ENCODE results near the gene SSB. TPM values are rescaled to one million over a fixed set of nuclear protein-coding genes. Genes with fewer than 3 reads are reported as not detected.
"Not testable (repeated sequence)": the region's sequence is repeated elsewhere in the genome, so short reads cannot be mapped to it uniquely, and the experiment has no call there.

SSB gene
- polyA plus RNA-seq, 1 donor from 2014 or later = 214 TPM

GRCh38 chr2:169818241-169818640, 19.6 kb downstream of the SSB start:
- TF ChIP-seq TAF1 (IDR thresholded peaks at IDR 0.05; ENCODE audit: low read depth) (no peak), POLR2AphosphoS5 (IDR thresholded peaks at IDR 0.05) (no peak), EZH2 (IDR thresholded peaks at IDR 0.05; ENCODE audit: borderline replicate concordance, insufficient read depth, low read length, poor library complexity, severe bottlenecking) (no peak), MXI1 (conservative IDR thresholded peaks at IDR 0.05; ENCODE audit: poor library complexity, severe bottlenecking) (no peak)
- peaks cover 11% of the 10 kb centered on the region for H3K79me2 ChIP-seq (replicated peaks; ENCODE audit: insufficient read depth, low read length)
- no peak overlapping the region for H3K4me2 ChIP-seq (ENCODE audit: low read length)
- H3K9me2 ChIP-seq (ENCODE audit: insufficient read depth, low read length) = no peaks in the 10 kb centered on the region
- no peak overlapping the region for H3K4me3 ChIP-seq (ENCODE audit: low read length)
- no peaks in the 10 kb centered on the region for H4K20me1 ChIP-seq (ENCODE audit: insufficient read depth)
- no peak overlapping the region for H3K27ac ChIP-seq (ENCODE audit: low read length)
- no peaks in the 10 kb centered on the region for H3K36me3 ChIP-seq (ENCODE audit: insufficient read depth, low read length)
- H3K9me3 ChIP-seq (ENCODE audit: low read length) = no peaks in the 10 kb centered on the region
- no peak overlapping the region for H2AFZ ChIP-seq (ENCODE audit: low read depth, low read length)
- H3F3A ChIP-seq (ENCODE audit: insufficient read depth, low read length, poor library complexity, severe bottlenecking) = no peaks in the 10 kb centered on the region
- no peak overlapping the region for H3K9ac ChIP-seq (ENCODE audit: low read length)
- H3K27me3 ChIP-seq (ENCODE audit: insufficient read depth, low read depth, low read length) = no peaks in the 10 kb centered on the region

- Histone ChIP-seq H3K36me3 (ENCODE audit: insufficient read depth, low read length) (no peaks in the 10 kb centered on the region), H3K79me2 (replicated peaks; ENCODE audit: insufficient read depth, low read length) (peaks cover 20% of the 10 kb centered on the region)
These were observed 20.4 kb downstream of the SSB start for GRCh38 chr2:169819106-169819505.

GRCh38 chr2:169820101-169820500, 21.4 kb downstream of the SSB start:
- H3K4me2 ChIP-seq (ENCODE audit: low read length); H4K20me1 ChIP-seq (ENCODE audit: insufficient read depth); H3K27ac ChIP-seq (ENCODE audit: low read length); H3K9ac ChIP-seq (ENCODE audit: low read length); H3K36me3 ChIP-seq (ENCODE audit: insufficient read depth, low read length); H3K4me3 ChIP-seq (ENCODE audit: low read length); H3K9me3 ChIP-seq (ENCODE audit: low read length); H2AFZ ChIP-seq (ENCODE audit: low read depth, low read length); H3K27me3 ChIP-seq (ENCODE audit: insufficient read depth, low read depth, low read length); H3K9me2 ChIP-seq (ENCODE audit: insufficient read depth, low read length); H3F3A ChIP-seq (ENCODE audit: insufficient read depth, low read length, poor library complexity, severe bottlenecking): not testable (repeated sequence)
- H3K79me2 ChIP-seq (replicated peaks; ENCODE audit: insufficient read depth, low read length) = peaks cover 22% of the 10 kb centered on the region

More at GRCh38 chr2:169819106-169819505, 20.4 kb downstream of the SSB start:
- no peak overlapping the region for H3K27ac ChIP-seq (ENCODE audit: low read length)
- no peaks in the 10 kb centered on the region for H3K9me3 ChIP-seq (ENCODE audit: low read length)
- TF ChIP-seq REST (IDR thresholded peaks at IDR 0.05; ENCODE audit: borderline replicate concordance) = no peak
- no peak for TF ChIP-seq TAF1 (IDR thresholded peaks at IDR 0.05; ENCODE audit: low read depth)
- no peak for TF ChIP-seq POLR2AphosphoS5 (IDR thresholded peaks at IDR 0.05)
- no peak for TF ChIP-seq EZH2 (IDR thresholded peaks at IDR 0.05; ENCODE audit: borderline replicate concordance, insufficient read depth, low read length, poor library complexity, severe bottlenecking)
- TF ChIP-seq CTCF (IDR thresholded peaks at IDR 0.05; ENCODE audit: poor library complexity, severe bottlenecking) = no peak
- no peak for TF ChIP-seq MXI1 (conservative IDR thresholded peaks at IDR 0.05; ENCODE audit: poor library complexity, severe bottlenecking)
- no peak for TF ChIP-seq SMC3 (conservative IDR thresholded peaks at IDR 0.05; ENCODE audit: poor library complexity)
- no peak for TF ChIP-seq RAD21 (conservative IDR thresholded peaks at IDR 0.05)
- TF ChIP-seq EP300 (conservative IDR thresholded peaks at IDR 0.05; ENCODE audit: poor library complexity, severe bottlenecking) = no peak
- H2AFZ ChIP-seq (ENCODE audit: low read depth, low read length) = no peak overlapping the region
- H3F3A ChIP-seq (ENCODE audit: insufficient read depth, low read length, poor library complexity, severe bottlenecking) = no peaks in the 10 kb centered on the region
- no peaks in the 10 kb centered on the region for H3K9me2 ChIP-seq (ENCODE audit: insufficient read depth, low read length)
- H4K20me1 ChIP-seq (ENCODE audit: insufficient read depth) = no peaks in the 10 kb centered on the region
- no peak overlapping the region for H3K4me2 ChIP-seq (ENCODE audit: low read length)
- no peak overlapping the region for H3K9ac ChIP-seq (ENCODE audit: low read length)
- no peaks in the 10 kb centered on the region for H3K27me3 ChIP-seq (ENCODE audit: insufficient read depth, low read depth, low read length)
- no peak overlapping the region for H3K4me3 ChIP-seq (ENCODE audit: low read length)

All from neural cell (in vitro differentiated cells).